Measurements from ENCODE around the gene LRRC23.
"Not testable (repeated sequence)": the region's sequence is repeated elsewhere in the genome, so short reads cannot be mapped to it uniquely, and the experiment has no call there.

The LRRC23 gene, protein sequence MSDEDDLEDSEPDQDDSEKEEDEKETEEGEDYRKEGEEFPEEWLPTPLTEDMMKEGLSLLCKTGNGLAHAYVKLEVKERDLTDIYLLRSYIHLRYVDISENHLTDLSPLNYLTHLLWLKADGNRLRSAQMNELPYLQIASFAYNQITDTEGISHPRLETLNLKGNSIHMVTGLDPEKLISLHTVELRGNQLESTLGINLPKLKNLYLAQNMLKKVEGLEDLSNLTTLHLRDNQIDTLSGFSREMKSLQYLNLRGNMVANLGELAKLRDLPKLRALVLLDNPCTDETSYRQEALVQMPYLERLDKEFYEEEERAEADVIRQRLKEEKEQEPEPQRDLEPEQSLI

DNA sequence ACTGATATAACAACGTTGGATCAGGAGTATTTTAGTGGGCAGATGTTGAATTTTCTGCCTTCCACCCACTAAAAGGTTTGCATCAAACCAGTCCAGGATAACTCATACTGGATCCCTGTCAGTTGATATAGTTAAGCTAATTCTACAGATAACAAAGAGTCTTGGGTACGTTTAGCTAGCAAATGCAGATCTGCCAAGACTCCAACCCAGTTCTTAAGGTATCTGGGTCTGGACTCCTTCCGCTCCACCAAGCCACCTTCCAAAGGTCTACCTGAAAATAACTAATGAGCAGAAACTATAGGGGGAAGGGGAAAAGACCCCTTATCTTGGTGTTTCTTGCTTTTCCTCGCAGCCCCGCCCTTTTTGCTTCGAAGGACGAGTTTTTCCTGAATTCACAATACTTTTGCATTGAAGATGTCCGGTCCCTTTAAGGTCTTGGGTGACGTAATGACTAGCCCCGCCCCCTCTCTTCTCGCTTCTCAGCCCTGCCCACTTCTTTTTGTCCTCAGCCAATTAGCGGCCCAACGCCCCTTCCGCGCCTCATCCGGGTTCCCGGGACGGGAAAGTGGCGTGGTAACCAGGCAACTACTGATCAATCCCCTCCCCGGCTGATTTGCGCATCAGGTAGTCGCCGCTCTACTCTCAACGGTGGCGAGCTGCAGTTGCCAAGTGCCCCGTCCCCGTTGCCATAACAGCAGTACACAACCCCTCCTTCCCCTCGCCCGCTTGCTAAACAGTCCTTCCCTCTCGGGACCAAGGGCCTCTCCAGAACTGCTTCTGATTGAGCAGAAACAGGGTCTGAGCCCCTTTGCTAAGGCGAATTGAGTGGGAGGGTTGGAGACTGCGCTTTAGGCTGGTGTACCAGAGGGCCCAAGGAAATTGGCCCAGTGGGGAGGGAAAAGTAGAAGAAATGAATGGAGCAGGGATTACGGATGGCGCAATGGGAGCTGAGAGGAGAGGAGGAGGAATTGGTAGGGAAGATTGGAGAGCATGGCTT is at the start of gene LRRC23:
LRRC23 (plus strand) TSS at position 543 of the 997 bp plus-strand sequence. CDS start 812 bp downstream, outside the sequence.
- in situ Hi-C loops (cut with MboI; ENCODE audit: low sequenced_read_pairs) = no loop called here

DNA sequence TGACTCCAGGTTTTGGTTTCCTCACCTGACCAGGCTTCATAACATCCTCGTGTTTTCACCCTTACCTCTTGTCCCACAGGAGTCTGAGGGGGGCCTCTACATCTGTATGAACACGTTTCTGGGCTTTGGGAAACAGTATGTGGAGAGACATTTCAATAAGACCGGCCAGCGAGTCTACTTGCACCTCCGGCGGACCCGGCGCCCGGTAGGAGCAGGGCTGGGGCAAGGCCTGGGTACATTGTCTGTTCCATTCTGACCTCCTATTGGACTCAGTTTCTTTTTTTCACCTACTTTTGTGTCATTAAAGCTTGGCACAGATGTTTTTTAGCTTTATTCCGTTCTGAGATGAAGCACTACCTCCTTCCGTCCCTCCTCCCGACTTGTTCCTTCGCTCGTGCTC is 49.3 kb upstream of the LRRC23 start:
- in situ Hi-C loops (cut with MboI; ENCODE audit: low sequenced_read_pairs) = no loop called here

DNA sequence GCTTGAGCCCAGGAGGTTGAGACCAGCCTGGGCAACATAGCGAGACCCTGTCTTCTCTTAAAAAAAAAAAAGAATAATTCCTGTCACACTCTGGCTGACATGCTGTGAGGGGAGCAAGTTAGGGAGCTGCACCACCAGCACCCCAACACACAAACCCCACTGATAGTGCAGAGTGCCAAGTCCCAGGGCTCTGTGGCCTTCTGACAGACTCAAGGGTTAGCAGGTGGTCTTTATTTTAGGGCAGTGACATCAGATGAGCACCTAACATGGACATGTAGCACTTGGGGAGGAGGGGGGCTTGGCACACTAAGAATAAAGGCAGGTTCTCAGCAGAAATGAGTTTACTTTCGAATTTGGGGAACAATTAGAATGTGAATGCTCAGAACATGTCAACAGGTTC is 45.8 kb upstream of the LRRC23 start:
- in situ Hi-C loops (cut with MboI; ENCODE audit: low sequenced_read_pairs) = no loop called here

DNA sequence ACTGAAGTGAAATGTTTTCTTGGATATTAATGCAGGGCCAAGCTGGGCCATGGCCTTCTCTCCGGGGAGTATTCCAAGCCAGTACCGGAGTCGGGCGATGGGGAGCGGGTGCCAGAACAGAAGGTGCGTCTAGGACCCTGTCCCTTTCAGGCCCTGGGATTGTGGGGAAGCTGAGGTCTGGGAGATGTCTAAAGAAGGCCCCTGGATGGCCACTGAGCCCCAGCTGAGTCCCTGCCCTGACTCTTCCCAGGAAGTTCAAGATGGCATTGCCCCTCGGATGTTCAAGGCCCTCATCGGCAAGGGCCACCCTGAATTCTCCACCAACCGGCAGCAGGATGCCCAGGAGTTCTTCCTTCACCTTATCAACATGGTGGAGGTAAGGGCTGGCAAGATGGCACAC is 44.5 kb upstream of the LRRC23 start:
- in situ Hi-C loops (cut with MboI; ENCODE audit: low sequenced_read_pairs) = no loop called here

DNA sequence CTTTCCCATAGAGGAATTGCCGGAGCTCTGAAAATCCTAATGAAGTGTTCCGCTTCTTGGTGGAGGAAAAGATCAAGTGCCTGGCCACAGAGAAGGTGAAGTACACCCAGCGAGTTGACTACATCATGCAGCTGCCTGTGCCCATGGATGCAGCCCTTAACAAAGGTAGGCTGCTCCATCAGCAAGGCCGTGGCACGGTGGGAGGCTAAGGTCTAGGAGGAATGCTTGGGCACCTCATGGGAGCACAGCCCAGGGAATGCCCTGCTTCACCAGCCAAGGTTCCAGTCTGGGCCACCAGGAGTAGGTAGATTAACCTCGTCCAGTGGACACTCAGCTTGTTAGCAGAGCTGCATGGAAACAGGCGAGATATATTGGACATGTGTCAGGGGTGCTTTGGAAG is 43.7 kb upstream of the LRRC23 start:
- in situ Hi-C loops (cut with MboI; ENCODE audit: low sequenced_read_pairs) = no loop called here

DNA sequence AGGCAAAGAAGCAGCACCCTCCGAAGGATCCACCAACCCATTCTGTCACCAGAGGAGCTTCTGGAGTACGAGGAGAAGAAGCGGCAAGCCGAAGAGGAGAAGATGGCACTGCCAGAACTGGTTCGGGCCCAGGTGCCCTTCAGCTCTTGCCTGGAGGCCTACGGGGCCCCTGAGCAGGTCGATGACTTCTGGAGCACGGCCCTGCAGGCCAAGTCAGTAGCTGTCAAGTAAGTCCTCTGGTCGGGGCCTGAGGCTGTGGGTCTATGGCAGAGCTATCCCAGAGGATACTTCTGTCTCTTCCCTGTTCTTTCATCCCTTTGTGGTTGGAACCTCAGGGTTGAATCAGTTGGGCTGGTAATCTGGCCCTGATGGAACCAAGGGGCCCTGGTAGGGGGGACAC is 43.2 kb upstream of the LRRC23 start:
- in situ Hi-C loops (cut with MboI; ENCODE audit: low sequenced_read_pairs) = no loop called here

DNA sequence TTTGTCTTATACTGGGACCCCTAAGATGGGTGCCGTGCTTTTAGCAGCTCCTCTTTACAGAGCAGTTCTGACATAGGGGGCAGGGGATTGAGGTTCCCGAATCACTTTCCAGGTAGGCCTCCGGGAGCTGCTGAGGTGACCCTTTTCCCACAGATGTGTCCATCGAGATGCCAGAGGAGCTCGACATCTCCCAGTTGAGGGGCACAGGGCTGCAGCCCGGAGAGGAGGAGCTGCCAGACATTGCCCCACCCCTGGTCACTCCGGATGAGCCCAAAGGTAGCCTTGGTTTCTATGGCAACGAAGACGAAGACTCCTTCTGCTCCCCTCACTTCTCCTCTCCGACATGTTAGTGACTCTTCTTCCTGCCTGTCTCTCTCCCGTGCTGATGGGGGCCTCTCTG is 41.6 kb upstream of the LRRC23 start:
- in situ Hi-C loops (cut with MboI; ENCODE audit: low sequenced_read_pairs) = no loop called here

DNA sequence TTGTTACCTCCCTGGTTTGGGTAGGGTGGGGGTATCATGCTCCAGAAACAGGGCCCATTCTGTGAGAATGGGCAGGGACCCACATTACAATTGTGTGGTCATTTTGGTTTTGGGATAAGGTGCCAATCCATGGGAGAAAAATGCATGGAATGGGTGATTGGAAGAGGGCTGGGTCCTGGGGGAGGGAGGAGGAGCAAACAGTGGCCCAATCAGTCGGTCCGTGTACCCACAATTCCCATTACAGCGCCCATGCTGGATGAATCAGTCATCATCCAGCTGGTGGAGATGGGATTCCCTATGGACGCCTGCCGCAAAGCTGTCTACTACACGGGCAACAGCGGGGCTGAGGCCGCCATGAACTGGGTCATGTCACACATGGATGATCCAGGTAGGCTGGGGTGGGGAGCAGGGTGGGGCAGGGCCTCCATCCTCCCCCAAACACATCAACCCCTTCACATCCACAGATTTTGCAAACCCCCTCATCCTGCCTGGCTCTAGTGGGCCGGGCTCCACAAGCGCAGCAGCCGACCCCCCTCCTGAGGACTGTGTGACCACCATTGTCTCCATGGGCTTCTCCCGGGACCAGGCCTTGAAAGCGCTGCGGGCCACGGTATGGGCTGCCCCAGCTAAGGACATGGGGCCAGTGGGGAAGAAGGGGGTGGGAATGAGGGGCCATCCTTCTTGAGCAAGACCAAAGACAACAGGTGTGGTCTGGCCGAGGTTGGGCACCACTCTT is 40.9 kb upstream of the LRRC23 start:
- in situ Hi-C loops (cut with MboI; ENCODE audit: low sequenced_read_pairs) = no loop called here

DNA sequence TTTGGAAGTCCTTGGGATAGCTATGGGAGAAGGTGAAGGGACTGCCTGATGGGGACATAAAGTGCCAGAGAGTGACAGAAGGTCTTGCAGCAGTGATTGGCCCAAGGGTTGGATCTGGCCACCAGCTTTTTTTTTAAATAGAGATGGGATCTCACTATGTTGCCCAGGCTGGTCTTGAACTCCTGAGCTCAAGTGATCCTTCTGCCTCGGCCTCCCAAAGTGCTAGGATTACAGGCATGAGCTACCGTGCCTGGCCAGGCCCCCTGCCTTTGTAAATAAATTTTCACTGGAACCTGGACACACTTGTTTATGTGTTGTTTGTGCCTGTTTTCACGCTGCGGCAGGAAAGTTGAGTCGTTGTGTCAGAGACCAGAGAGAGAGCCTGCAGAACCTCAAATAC is 39.3 kb upstream of the LRRC23 start:
- in situ Hi-C loops (cut with MboI; ENCODE audit: low sequenced_read_pairs) = not testable (repeated sequence)

DNA sequence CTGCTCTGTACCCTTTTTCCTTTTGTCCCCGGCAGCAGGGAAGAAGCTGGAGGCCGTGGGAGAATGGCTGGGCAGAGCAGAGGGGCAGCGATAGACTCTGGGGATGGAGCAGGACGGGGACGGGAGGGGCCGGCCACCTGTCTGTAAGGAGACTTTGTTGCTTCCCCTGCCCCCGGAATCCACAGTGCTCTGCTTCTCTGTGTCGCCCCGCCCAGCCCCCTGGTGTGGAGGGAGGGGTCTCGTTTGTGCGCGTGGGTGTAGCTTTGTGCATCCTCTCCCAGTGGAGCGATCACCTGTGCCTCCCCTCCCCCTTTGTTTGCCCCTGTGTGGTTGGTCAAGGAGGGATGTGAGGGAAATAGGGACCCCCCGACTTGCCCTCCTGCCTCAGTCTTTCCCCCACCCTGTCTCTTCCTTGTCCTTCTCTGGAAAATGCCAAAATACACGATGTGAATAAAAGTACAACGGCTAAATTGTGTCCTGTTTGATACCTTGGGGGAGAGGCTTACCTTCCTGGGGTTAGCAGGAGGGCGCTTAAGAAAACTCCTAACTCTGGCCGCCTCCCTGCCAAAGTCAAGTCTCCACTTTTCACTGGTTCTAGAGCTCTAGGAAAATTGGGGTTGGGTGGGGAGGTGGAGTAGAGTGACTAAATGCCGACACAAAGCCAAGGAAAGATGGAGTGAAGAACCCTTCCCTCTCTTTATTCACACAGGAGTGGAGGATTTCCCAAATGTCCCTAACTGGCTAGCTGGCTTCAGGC is 38.3 kb upstream of the LRRC23 start:
- in situ Hi-C loops (cut with MboI; ENCODE audit: low sequenced_read_pairs) = no loop called here

DNA sequence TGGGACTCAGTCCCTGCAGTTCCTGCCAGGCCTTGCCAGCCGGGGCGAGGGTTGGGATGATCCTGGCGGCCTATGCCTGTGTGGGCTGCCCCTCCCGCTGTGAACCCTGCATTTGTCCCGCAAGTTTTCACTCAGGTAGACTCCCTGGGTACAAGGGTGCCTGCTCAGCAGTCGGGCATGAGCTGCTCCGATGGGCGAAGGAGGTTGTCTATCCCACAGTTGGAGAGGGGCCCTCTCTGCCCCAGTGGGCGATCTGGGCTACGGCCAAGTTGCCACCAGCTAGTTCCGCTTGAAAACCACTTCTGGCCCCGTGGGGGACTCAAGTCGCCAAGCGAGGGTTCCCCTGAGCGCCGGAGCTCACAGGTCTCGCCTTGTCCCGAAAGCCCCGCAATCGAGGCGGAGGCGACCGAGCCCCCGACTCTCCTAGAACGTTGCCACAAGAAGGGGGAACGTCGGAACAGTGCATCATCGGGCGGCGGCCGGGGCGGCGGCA is 37.7 kb upstream of the LRRC23 start:
- in situ Hi-C loops (cut with MboI; ENCODE audit: low sequenced_read_pairs) = no loop called here

DNA sequence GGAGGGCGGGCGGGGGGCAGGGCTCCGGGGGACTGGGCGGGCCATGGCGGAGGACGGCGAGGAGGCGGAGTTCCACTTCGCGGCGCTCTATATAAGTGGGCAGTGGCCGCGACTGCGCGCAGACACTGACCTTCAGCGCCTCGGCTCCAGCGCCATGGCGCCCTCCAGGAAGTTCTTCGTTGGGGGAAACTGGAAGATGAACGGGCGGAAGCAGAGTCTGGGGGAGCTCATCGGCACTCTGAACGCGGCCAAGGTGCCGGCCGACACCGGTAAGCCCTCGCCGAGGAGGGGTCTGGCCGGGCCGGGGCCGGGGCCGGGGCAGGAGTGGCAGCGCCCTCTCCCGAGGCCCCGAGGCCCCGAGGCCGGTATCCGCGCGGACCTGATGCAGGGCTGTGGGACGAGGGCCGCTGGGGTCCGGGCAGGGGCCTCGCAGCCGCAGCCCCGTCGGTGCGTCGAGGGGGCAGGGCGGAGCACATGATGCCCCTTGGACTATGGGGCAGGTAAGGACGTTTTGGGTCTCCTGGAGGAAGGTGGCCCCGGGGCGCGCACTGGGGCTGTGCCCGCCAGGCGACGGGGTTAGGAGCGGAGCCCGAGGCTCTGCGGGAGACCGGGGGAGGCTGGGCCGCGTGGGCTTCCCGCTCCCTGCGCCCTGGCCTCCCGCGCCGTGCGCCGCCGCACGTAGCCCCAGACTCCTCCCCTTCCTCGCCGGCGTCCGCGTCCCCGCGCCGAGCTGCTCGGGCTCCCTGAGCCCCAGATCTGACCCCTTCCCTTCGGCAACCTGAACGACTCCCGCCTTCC is 37.0 kb upstream of the LRRC23 start, which contains the start of gene TPI1:
TPI1 (plus strand) TSS at position 119 of the 798 bp plus-strand sequence; CDS start at position 155, 36 bp downstream.
- in situ Hi-C loops (cut with MboI; ENCODE audit: low sequenced_read_pairs) = no loop called here

DNA sequence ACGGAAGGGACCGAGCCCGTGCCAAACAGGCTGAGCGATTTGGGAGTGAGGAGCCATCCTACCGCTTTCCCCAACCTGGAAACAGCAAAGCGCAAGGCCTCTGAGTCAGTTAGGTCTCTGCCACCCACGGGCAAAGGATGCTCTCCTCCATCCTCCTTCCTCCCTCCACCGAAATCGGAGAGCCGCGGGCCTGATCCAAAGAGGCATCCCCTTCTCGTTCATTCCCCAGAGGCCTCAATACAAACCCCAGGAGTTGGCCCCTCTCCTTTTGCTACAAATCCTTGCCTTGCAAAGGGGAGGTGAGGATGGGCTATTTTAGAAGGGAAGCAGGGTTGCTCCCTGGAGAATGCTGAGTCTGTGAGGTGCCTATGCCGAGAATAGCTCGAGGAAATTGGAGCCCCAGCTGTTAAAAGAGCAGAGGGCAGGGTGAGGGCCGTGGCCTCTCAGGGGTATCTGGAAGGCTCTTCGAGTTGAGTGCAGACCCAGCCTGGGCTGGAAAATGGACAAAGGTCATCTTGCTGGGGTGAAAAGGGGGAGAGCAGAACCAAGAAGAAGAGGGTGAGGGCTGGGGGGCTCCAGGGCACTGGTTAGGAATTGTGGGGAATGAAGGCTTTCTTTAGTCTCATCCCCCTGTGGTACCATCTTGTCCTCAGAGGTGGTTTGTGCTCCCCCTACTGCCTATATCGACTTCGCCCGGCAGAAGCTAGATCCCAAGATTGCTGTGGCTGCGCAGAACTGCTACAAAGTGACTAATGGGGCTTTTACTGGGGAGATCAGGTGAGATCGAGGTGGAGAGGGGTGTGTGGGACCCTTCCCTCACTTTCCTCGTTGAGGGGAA is 36.2 kb upstream of the LRRC23 start:
- in situ Hi-C loops (cut with MboI; ENCODE audit: low sequenced_read_pairs) = no loop called here

DNA sequence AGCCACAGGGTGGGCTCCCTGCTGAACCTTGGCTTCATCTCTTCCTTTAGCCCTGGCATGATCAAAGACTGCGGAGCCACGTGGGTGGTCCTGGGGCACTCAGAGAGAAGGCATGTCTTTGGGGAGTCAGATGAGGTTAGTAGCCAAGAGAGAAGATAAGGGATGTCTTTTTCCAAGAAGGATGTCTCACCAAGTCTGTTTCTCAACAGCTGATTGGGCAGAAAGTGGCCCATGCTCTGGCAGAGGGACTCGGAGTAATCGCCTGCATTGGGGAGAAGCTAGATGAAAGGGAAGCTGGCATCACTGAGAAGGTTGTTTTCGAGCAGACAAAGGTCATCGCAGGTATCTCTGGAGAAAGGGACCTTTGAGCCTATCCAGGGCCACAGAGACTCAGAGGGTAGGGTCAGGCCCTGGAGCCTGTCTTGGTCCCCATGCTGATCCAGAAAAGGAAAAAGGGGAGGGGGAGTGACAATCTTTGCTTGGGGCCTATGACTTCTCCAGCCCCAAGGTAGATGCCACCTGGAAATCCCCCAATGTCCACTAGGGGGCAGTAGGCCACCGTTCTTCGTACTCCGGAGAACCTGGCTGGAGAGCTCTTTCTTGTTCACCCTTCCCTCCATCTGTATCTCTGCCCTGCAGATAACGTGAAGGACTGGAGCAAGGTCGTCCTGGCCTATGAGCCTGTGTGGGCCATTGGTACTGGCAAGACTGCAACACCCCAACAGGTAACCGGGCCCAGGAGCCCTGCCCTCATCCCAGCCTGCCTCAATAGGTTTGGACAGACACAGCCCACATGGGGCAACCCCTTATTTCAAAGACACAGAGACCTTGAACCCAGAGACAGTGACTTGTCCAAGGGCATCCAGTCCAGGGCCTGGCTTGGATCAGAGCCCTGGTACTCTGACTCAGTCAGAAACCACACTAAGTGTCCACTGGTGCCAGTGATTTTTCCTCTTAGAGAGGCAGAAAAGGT is 35.3 kb upstream of the LRRC23 start:
- in situ Hi-C loops (cut with MboI; ENCODE audit: low sequenced_read_pairs) = no loop called here

DNA sequence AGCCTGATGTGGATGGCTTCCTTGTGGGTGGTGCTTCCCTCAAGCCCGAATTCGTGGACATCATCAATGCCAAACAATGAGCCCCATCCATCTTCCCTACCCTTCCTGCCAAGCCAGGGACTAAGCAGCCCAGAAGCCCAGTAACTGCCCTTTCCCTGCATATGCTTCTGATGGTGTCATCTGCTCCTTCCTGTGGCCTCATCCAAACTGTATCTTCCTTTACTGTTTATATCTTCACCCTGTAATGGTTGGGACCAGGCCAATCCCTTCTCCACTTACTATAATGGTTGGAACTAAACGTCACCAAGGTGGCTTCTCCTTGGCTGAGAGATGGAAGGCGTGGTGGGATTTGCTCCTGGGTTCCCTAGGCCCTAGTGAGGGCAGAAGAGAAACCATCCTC is 34.3 kb upstream of the LRRC23 start:
- in situ Hi-C loops (cut with MboI; ENCODE audit: low sequenced_read_pairs) = not testable (repeated sequence)

DNA sequence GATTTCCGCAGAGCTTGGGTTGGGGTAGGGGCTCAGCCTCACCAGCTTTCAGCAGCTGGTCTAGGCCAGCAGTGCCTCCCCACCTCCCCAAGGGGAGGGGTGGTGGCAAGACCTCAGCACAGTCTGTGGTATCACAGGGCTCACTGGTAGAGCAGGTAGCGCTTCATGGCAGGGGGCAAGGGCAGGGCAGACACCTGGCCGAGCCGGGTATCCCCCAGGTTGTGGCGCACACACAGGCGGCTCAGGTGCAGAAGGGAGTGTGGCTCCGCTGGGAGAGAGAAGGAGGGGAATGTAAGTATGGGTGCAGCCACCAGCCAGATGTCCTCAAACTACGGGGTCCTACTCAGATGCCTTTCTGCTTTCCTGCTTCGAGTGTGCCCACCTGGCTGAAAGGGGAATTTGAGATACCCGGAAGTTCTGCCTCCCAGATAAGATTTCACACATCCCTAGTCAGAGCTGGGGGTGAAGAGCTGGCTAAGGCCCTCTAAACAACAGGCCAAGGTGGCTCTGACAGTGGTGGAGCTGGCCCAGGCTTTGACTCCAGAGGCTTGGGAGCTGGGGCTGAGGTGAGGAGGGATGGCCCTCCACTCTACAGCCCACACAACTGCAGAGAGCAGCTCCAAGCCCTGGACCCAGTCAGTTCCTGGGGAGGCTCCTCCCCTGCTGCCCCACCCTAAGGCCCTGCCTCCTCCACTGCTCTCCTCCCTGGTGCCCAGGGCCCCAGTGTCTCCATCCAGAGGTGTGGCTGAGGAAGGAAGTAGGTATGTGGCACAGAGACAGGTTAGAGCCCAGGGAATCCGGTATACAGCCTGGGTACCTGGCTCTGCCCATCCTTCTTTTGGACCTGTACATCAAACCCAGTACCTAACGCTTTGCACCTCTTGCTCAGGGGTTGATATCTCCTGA is 33.3 kb upstream of the LRRC23 start:
- in situ Hi-C loops (cut with MboI; ENCODE audit: low sequenced_read_pairs) = no loop called here

Data from hTERT RPE-1 (cell line).